OCI-LY1 (cell line): ENCODE measurements around the gene PPP2R2D.
A peak's percentile ranks its signal among the peaks of the same experiment; 100 is the strongest.

Experiments used
- H2AFZ ChIP-seq: fragments of 200-600 bp; sonication (generic), shearing (Covaris generic); 2 replicates; pipeline ENCODE4 v1.6.0; 2014; ENCODE audit warnings: antibody characterized with exemption, mild to moderate bottlenecking, low read length
- H3F3A ChIP-seq: fragments of 200-600 bp; sonication (generic), shearing (Covaris generic); 2 replicates; pipeline ENCODE4 v1.6.0; 2014; ENCODE audit warnings: mild to moderate bottlenecking, antibody characterized with exemption, low read length, moderate library complexity; ENCODE audit not compliant: insufficient read depth
- H3K27ac ChIP-seq: fragments of 200-600 bp; sonication (generic); 2 replicates; pipeline ENCODE4 v1.5.1; 2014; ENCODE audit warnings: low read length, mixed run types, mild to moderate bottlenecking, low read depth; ENCODE audit not compliant: poor library complexity, severe bottlenecking
- H3K27me3 ChIP-seq: fragments of 200-600 bp; sonication (generic); 2 replicates; pipeline ENCODE4 v1.6.0; 2014; ENCODE audit warnings: antibody characterized with exemption, mild to moderate bottlenecking, low read length, moderate library complexity; ENCODE audit not compliant: insufficient read depth
- H3K36me3 ChIP-seq: fragments of 200-600 bp; sonication (generic); 2 replicates; pipeline ENCODE4 v1.6.1; 2014; ENCODE audit warnings: mild to moderate bottlenecking, antibody characterized with exemption, low read length, moderate library complexity, mixed read lengths; ENCODE audit not compliant: insufficient read depth
- H3K4me1 ChIP-seq: fragments of 200-600 bp; sonication (generic); 2 replicates; pipeline ENCODE4 v1.5.1; 2014; ENCODE audit warnings: mild to moderate bottlenecking, low read length, moderate library complexity; ENCODE audit not compliant: insufficient read depth, severe bottlenecking
- H3K4me2 ChIP-seq: fragments of 200-600 bp; sonication (generic), shearing (Covaris generic); 2 replicates; pipeline ENCODE4 v1.6.1; 2014; ENCODE audit warnings: low read length
- H3K4me3 ChIP-seq: fragments of 200-600 bp; sonication (generic); 2 replicates; pipeline ENCODE4 v1.5.1; 2014; ENCODE audit warnings: low read length, low read depth, mild to moderate bottlenecking, mixed read lengths; ENCODE audit not compliant: poor library complexity, severe bottlenecking
- H3K79me2 ChIP-seq: fragments of 200-600 bp; shearing (Covaris generic); 2 replicates; pipeline ENCODE4 v1.6.1; 2016; ENCODE audit warnings: mixed run types, low read length, mixed read lengths; ENCODE audit not compliant: insufficient read depth
- H3K9ac ChIP-seq: fragments of 200-600 bp; sonication (generic), shearing (Covaris generic); 2 replicates; pipeline ENCODE4 v1.6.1; 2014; ENCODE audit warnings: mild to moderate bottlenecking, low read length, mixed read lengths
- H3K9me2 ChIP-seq: fragments of 200-600 bp; sonication (generic), shearing (Covaris generic); 2 replicates; pipeline ENCODE4 v1.6.1; 2014; ENCODE audit warnings: low read depth, mild to moderate bottlenecking, low read length, mixed read lengths
- H3K9me3 ChIP-seq: fragments of 200-600 bp; shearing (Covaris generic); 2 replicates; pipeline ENCODE4 v1.6.1; 2014; ENCODE audit warnings: low read length, mixed read lengths
- H4K20me1 ChIP-seq: fragments of 200-600 bp; sonication (generic), shearing (Covaris generic); 2 replicates; pipeline ENCODE4 v1.6.0; 2016; ENCODE audit warnings: mild to moderate bottlenecking, low read length; ENCODE audit not compliant: insufficient read depth
- CTCF ChIP-seq: fragments of 200-600 bp; sonication (generic), shearing (Covaris generic); IDR thresholded peaks from 2 replicates; pipeline ENCODE4 v1.5.1; 2017; ENCODE audit warnings: mild to moderate bottlenecking, antibody characterized with exemption, low read length, moderate library complexity, mixed read lengths
- EZH2 ChIP-seq: fragments of 200-600 bp; sonication (generic), shearing (Covaris generic); IDR thresholded peaks from 2 replicates; pipeline ENCODE4 v1.8.0; 2017; ENCODE audit warnings: borderline replicate concordance, mixed run types, mild to moderate bottlenecking, antibody characterized with exemption, low read length, moderate library complexity, mixed read lengths

PPP2R2D gene

GRCh38 chr10:131975796-131976195 is 75.0 kb downstream of the PPP2R2D start:
- Histone ChIP-seq H3K4me3 (no peak overlapping the region), H3K9me2 (no peaks in the 10 kb centered on the region), H4K20me1 (peaks cover 7% of the 10 kb centered on the region; the same call in 1 of the 2 replicates), H3K79me2 (peaks cover 51% of the 10 kb centered on the region; the same call in 1 of the 2 replicates), H3K27ac (peak overlapping the region; percentile 81), H3F3A (no peaks in the 10 kb centered on the region), H3K36me3 (peaks cover 30% of the 10 kb centered on the region), H3K9me3 (no peaks in the 10 kb centered on the region), H3K9ac (no peak overlapping the region), H3K4me1 (peaks cover 84% of the 10 kb centered on the region), H2AFZ (no peak overlapping the region), H3K4me2 (peak overlapping the region; percentile 43; the same call in 1 of the 2 replicates), H3K27me3 (no peaks in the 10 kb centered on the region)
- TF ChIP-seq CTCF = no peak
- no peak for TF ChIP-seq EZH2

GRCh38 chr10:131977323-131978096 is 76.7 kb downstream of the PPP2R2D start:
- Histone ChIP-seq H3K27me3 (no peaks in the 10 kb centered on the region), H3K36me3 (peaks cover 13% of the 10 kb centered on the region; the same call in 1 of the 2 replicates), H3K4me3 (no peak overlapping the region), H3K27ac (no peak overlapping the region), H3K4me1 (peaks cover 82% of the 10 kb centered on the region), H3K9me3 (no peaks in the 10 kb centered on the region), H2AFZ (no peak overlapping the region), H3K9me2 (no peaks in the 10 kb centered on the region), H3K79me2 (peaks cover 56% of the 10 kb centered on the region; the same call in 1 of the 2 replicates), H4K20me1 (peaks cover 7% of the 10 kb centered on the region; the same call in 1 of the 2 replicates), H3F3A (no peaks in the 10 kb centered on the region), H3K4me2 (peak overlapping the region; percentile 19; the same call in 1 of the 2 replicates), H3K9ac (no peak overlapping the region)
- TF ChIP-seq EZH2 (no peak), CTCF (no peak)

- Histone ChIP-seq H3F3A (no peaks in the 10 kb centered on the region), H3K4me2 (peak overlapping the region; percentile 84; the same call in 1 of the 2 replicates)
Measured at GRCh38 chr10:131978366-131978765, 77.6 kb downstream of the PPP2R2D start.

More at GRCh38 chr10:131978366-131978765, 77.6 kb downstream of the PPP2R2D start:
- H3K27me3 ChIP-seq = no peaks in the 10 kb centered on the region
- peaks cover 7% of the 10 kb centered on the region; the same call in 1 of the 2 replicates for H4K20me1 ChIP-seq
- H3K27ac ChIP-seq = no peak overlapping the region
- TF ChIP-seq CTCF (no peak), EZH2 (no peak)
- no peaks in the 10 kb centered on the region for H3K9me2 ChIP-seq
- H3K9ac ChIP-seq = peak overlapping the region; percentile 6; the same call in 1 of the 2 replicates
- H3K79me2 ChIP-seq = peaks cover 56% of the 10 kb centered on the region; the same call in 1 of the 2 replicates
- H3K4me3 ChIP-seq = no peak overlapping the region
- H3K4me1 ChIP-seq = peaks cover 75% of the 10 kb centered on the region
- no peaks in the 10 kb centered on the region for H3K9me3 ChIP-seq
- H3K36me3 ChIP-seq = peaks cover 12% of the 10 kb centered on the region; the same call in 1 of the 2 replicates
- H2AFZ ChIP-seq = no peak overlapping the region
